Neural cell (in vitro differentiated cells): ENCODE data around the gene SLC19A1. TPM values are rescaled to one million over a fixed set of nuclear protein-coding genes. Genes with fewer than 3 reads are reported as not detected.
"Not testable (repeated sequence)": the region's sequence is repeated elsewhere in the genome, so short reads cannot be mapped to it uniquely, and the experiment has no call there.

ENCODE experiments used
- H2AFZ ChIP-seq: fragments of 200-600, 300-800 bp; sonication (generic), shearing (Covaris generic); 2 replicates; pipeline ENCODE4 v1.6.0; 2014; ENCODE audit warnings: low read depth, mild to moderate bottlenecking, antibody characterized with exemption, low read length, moderate library complexity
- H3F3A ChIP-seq: fragments of 200-600 bp; shearing (Covaris generic); 2 replicates; pipeline ENCODE4 v1.6.1; 2016; ENCODE audit warnings: mild to moderate bottlenecking, moderate library complexity, mixed read lengths, antibody characterized with exemption, low read length; ENCODE audit not compliant: insufficient read depth, poor library complexity, severe bottlenecking
- H3K27ac ChIP-seq: fragments of 200-600, 300-800 bp; sonication (generic), shearing (Covaris generic); 2 replicates; pipeline ENCODE4 v1.5.1; 2014; ENCODE audit warnings: mild to moderate bottlenecking, low read length, moderate library complexity
- H3K27me3 ChIP-seq: fragments of 300-800, 200-600 bp; sonication (generic), shearing (Covaris generic); 2 replicates; pipeline ENCODE4 v1.6.0; 2014; ENCODE audit warnings: mild to moderate bottlenecking, low read depth, low read length, moderate library complexity; ENCODE audit not compliant: insufficient read depth
- H3K36me3 ChIP-seq: fragments of 300-800, 200-600 bp; sonication (generic), shearing (Covaris generic); 2 replicates; pipeline ENCODE4 v1.5.1; 2014; ENCODE audit warnings: mild to moderate bottlenecking, antibody characterized with exemption, low read length, moderate library complexity; ENCODE audit not compliant: insufficient read depth
- H3K4me2 ChIP-seq: fragments of 300-800, 200-600 bp; sonication (generic), shearing (Covaris generic); 2 replicates; pipeline ENCODE4 v1.6.0; 2014; ENCODE audit warnings: mild to moderate bottlenecking, low read length
- H3K4me3 ChIP-seq: fragments of 300-800, 200-600 bp; sonication (generic), shearing (Covaris generic); 2 replicates; pipeline ENCODE4 v1.5.1; 2014; ENCODE audit warnings: mild to moderate bottlenecking, low read length, moderate library complexity
- H3K79me2 ChIP-seq: fragments of 200-600 bp; shearing (Covaris generic); replicated peaks from 2 replicates; pipeline ENCODE4 v1.6.0; 2014; ENCODE audit warnings: mild to moderate bottlenecking, low read length, moderate library complexity; ENCODE audit not compliant: insufficient read depth
- H3K9ac ChIP-seq: fragments of 300-800, 200-600 bp; sonication (generic), shearing (Covaris generic); 2 replicates; pipeline ENCODE4 v1.6.1; 2016; ENCODE audit warnings: mild to moderate bottlenecking, low read length, mixed read lengths
- H3K9me2 ChIP-seq: fragments of 200-600 bp; shearing (Covaris generic); 2 replicates; pipeline ENCODE4 v1.6.1; 2016; ENCODE audit warnings: mild to moderate bottlenecking, low read length, mixed read lengths; ENCODE audit not compliant: insufficient read depth
- H3K9me3 ChIP-seq: fragments of 200-600, 300-800 bp; sonication (generic), shearing (Covaris generic); 2 replicates; pipeline ENCODE4 v1.6.1; 2016; ENCODE audit warnings: mild to moderate bottlenecking, mixed run types, low read length, moderate library complexity, mixed read lengths
- H4K20me1 ChIP-seq: fragments of 200-600 bp; shearing (Covaris generic); 2 replicates; pipeline ENCODE4 v1.6.1; 2016; ENCODE audit warnings: mild to moderate bottlenecking, mixed run types; ENCODE audit not compliant: insufficient read depth
- CTCF ChIP-seq: fragments of 450-650 bp; IDR thresholded peaks from 2 replicates; pipeline ENCODE4 v1.5.1; 2014; ENCODE audit warnings: antibody characterized with exemption, mild to moderate bottlenecking, moderate library complexity; ENCODE audit not compliant: poor library complexity, severe bottlenecking
- EP300 ChIP-seq: fragments of 450-650 bp; conservative IDR thresholded peaks from 2 replicates; pipeline ENCODE4 v1.6.1; 2014; ENCODE audit warnings: antibody characterized with exemption, mild to moderate bottlenecking, moderate library complexity; ENCODE audit not compliant: poor library complexity, severe bottlenecking
- EZH2 ChIP-seq: fragments of 200-600, 300-800 bp; shearing (Covaris generic), sonication (generic); IDR thresholded peaks from 2 replicates; pipeline ENCODE4 v1.6.1; 2014; ENCODE audit warnings: antibody characterized with exemption, low read length, borderline replicate concordance, mild to moderate bottlenecking; ENCODE audit not compliant: insufficient read depth, poor library complexity, severe bottlenecking
- MXI1 ChIP-seq: fragments of 450-650 bp; conservative IDR thresholded peaks from 2 replicates; pipeline ENCODE4 v1.6.1; 2014; ENCODE audit warnings: antibody characterized with exemption, mild to moderate bottlenecking; ENCODE audit not compliant: poor library complexity, severe bottlenecking
- POLR2AphosphoS5 ChIP-seq: IDR thresholded peaks from 2 replicates; pipeline ENCODE4 v1.6.1; 2012
- RAD21 ChIP-seq: fragments of 450-650 bp; conservative IDR thresholded peaks from 2 replicates; pipeline ENCODE4 v1.6.1; 2014; ENCODE audit warnings: antibody characterized with exemption, mild to moderate bottlenecking, moderate library complexity
- SMC3 ChIP-seq: fragments of 450-650 bp; conservative IDR thresholded peaks from 2 replicates; pipeline ENCODE4 v1.6.1; 2014; ENCODE audit warnings: antibody characterized with exemption, mild to moderate bottlenecking, moderate library complexity; ENCODE audit not compliant: poor library complexity
- TAF1 ChIP-seq: IDR thresholded peaks from 2 replicates; pipeline ENCODE4 v1.6.1; 2012; ENCODE audit warnings: low read depth
- polyA plus RNA-seq: library from polyadenylated mRNA; depleted of rRNA; stranded (reverse); fragments of >200 nt; gene quantifications from 2 replicates; pipeline ENCODE4 v1.2.3, GENCODE V29; 2014
- TF ChIP-seq, protein P1 (sequence below): IDR thresholded peaks from 2 replicates; pipeline ENCODE4 v1.6.1; 2012; ENCODE audit warnings: borderline replicate concordance

SLC19A1 gene
- polyA plus RNA-seq, 1 donor from 2014 or later, result 2.9 TPM

DNA sequence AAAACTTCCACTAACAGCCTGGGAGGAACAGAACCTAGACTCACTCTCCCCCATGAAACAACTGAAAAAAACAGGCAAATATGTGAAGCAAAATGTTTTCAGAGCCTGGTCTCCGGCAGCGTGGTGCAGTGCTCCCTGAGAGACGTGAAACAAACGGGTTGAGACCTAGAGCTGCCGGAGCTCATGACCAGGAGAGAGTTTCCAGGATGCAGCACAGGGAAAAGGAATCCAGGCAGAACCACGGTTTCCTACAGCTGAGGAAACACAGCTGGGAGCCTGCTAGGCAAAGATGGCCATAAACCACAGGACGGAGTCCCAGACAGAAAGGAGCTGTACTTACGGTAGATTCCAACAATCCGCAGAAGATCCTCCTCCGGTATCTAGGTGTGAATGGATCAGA is 20.2 kb upstream of the SLC19A1 start:
- Histone ChIP-seq H3K9ac (no peak overlapping the region), H3K36me3 (no peaks in the 10 kb centered on the region), H3K79me2 (no peaks in the 10 kb centered on the region), H3K27ac (no peak overlapping the region), H3F3A (no peaks in the 10 kb centered on the region), H3K9me2 (no peaks in the 10 kb centered on the region), H3K4me2 (no peak overlapping the region), H3K4me3 (no peak overlapping the region), H4K20me1 (no peaks in the 10 kb centered on the region), H2AFZ (no peak overlapping the region), H3K27me3 (no peaks in the 10 kb centered on the region), H3K9me3 (peaks cover under 1% of the 10 kb centered on the region)
- no peak for TF ChIP-seq CTCF
- TF ChIP-seq, protein P1, sequence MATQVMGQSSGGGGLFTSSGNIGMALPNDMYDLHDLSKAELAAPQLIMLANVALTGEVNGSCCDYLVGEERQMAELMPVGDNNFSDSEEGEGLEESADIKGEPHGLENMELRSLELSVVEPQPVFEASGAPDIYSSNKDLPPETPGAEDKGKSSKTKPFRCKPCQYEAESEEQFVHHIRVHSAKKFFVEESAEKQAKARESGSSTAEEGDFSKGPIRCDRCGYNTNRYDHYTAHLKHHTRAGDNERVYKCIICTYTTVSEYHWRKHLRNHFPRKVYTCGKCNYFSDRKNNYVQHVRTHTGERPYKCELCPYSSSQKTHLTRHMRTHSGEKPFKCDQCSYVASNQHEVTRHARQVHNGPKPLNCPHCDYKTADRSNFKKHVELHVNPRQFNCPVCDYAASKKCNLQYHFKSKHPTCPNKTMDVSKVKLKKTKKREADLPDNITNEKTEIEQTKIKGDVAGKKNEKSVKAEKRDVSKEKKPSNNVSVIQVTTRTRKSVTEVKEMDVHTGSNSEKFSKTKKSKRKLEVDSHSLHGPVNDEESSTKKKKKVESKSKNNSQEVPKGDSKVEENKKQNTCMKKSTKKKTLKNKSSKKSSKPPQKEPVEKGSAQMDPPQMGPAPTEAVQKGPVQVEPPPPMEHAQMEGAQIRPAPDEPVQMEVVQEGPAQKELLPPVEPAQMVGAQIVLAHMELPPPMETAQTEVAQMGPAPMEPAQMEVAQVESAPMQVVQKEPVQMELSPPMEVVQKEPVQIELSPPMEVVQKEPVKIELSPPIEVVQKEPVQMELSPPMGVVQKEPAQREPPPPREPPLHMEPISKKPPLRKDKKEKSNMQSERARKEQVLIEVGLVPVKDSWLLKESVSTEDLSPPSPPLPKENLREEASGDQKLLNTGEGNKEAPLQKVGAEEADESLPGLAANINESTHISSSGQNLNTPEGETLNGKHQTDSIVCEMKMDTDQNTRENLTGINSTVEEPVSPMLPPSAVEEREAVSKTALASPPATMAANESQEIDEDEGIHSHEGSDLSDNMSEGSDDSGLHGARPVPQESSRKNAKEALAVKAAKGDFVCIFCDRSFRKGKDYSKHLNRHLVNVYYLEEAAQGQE, result no peak
- TF ChIP-seq TAF1, result no peak
- TF ChIP-seq SMC3, result no peak
- no peak for TF ChIP-seq EP300
- TF ChIP-seq EZH2, result no peak
- no peak for TF ChIP-seq RAD21
- no peak for TF ChIP-seq POLR2AphosphoS5
- no peak for TF ChIP-seq MXI1

- H3K4me2 ChIP-seq, H3K27ac ChIP-seq, H3K36me3 ChIP-seq, H3K9me2 ChIP-seq, H3K9me3 ChIP-seq, H3F3A ChIP-seq, H2AFZ ChIP-seq, H3K79me2 ChIP-seq, H4K20me1 ChIP-seq, H3K27me3 ChIP-seq, H3K4me3 ChIP-seq, H3K9ac ChIP-seq: not testable (repeated sequence)
Measured at GRCh38 chr21:45561241-45561640, 19.0 kb upstream of the SLC19A1 start.
